GM18951 (cell line): ENCODE results near the gene ZBTB39.
"Not testable (repeated sequence)": the region's sequence is repeated elsewhere in the genome, so short reads cannot be mapped to it uniquely, and the experiment has no call there.

Experiments used
- POLR2A ChIP-seq: IDR thresholded peaks from 4 replicates; pipeline ENCODE4 v1.6.1; 2011; ENCODE audit warnings: mild to moderate bottlenecking; ENCODE audit not compliant: insufficient read length, insufficient read depth; ENCODE audit errors: extremely low read depth
- in situ Hi-C: fragments of 300-500 bp; cut with MboI; formaldehyde crosslinking; loops from one replicate; pipeline ENCODE4 v1.12.0; 2022; ENCODE audit warnings: low sequenced_read_pairs, mixed read lengths, inconsistent platforms; ENCODE audit not compliant: unreplicated experiment

ZBTB39 gene

GRCh38 chr12:57005980-57006808 is at the start of gene ZBTB39:
TSS of gene ZBTB39 (minus strand) at chr12:57006546. CDS start at chr12:57004917, 1,629 bp downstream.
- in situ Hi-C loops: loop anchor here (10.0 kb wide), 1 partner anchor 109 kb away; the partner anchor contains the start of gene STAT6
- TF ChIP-seq POLR2A: peak; percentile 78

- TF ChIP-seq POLR2A: no peak
Measured at GRCh38 chr12:57055824-57056223, 49.5 kb upstream of the ZBTB39 start.

GRCh38 chr12:57053901-57054300 is 47.6 kb upstream of the ZBTB39 start:
- in situ Hi-C loops: not testable (repeated sequence)

More at GRCh38 chr12:57055824-57056223, 49.5 kb upstream of the ZBTB39 start:
- in situ Hi-C loops: no loop called here

- in situ Hi-C loops: not testable (repeated sequence)
Measured at GRCh38 chr12:57053146-57053545, 46.8 kb upstream of the ZBTB39 start.

GRCh38 chr12:57051011-57051410 is 44.7 kb upstream of the ZBTB39 start:
- in situ Hi-C loops: no loop called here
- TF ChIP-seq POLR2A: no peak

- in situ Hi-C loops: no loop called here
- TF ChIP-seq POLR2A: no peak
Measured at GRCh38 chr12:57049890-57050289, 43.5 kb upstream of the ZBTB39 start, which contains the start of gene MYO1A. TSS of gene MYO1A (minus strand) at chr12:57050129. CDS start at chr12:57048323, 1,806 bp downstream.

GRCh38 chr12:57049119-57049446 is 42.7 kb upstream of the ZBTB39 start:
- TF ChIP-seq POLR2A: no peak
- in situ Hi-C loops: no loop called here

GRCh38 chr12:57048423-57049118 is 42.2 kb upstream of the ZBTB39 start:
- in situ Hi-C loops: no loop called here
- TF ChIP-seq POLR2A: no peak

GRCh38 chr12:57047981-57048380 is 41.6 kb upstream of the ZBTB39 start:
- no peak for TF ChIP-seq POLR2A
- in situ Hi-C loops: no loop called here

GRCh38 chr12:57046947-57047890 is 40.9 kb upstream of the ZBTB39 start:
- in situ Hi-C loops: no loop called here
- no peak for TF ChIP-seq POLR2A

GRCh38 chr12:57046086-57046791 is 39.9 kb upstream of the ZBTB39 start:
- in situ Hi-C loops: no loop called here
- TF ChIP-seq POLR2A: no peak

GRCh38 chr12:57044889-57045288 is 38.5 kb upstream of the ZBTB39 start:
- no peak for TF ChIP-seq POLR2A
- in situ Hi-C loops: no loop called here
